ENCODE measurements around the gene PLA2G6. TPM values are rescaled to one million over a fixed set of nuclear protein-coding genes. Genes with fewer than 3 reads are reported as not detected.
"Not testable (repeated sequence)": the region's sequence is repeated elsewhere in the genome, so short reads cannot be mapped to it uniquely, and the experiment has no call there.

Gene PLA2G6
- total RNA-seq, 1 donor from 2014 or later: 260 TPM

- no peak for DNase-seq (ENCODE audit: low spot score)
Observed at GRCh38 chr22:38085501-38085900, 96.1 kb downstream of the PLA2G6 start.

- no peak for DNase-seq (ENCODE audit: low spot score)
Observed at GRCh38 chr22:38085056-38085455, 96.6 kb downstream of the PLA2G6 start.

- DNase-seq (ENCODE audit: low spot score): no peak
Observed at GRCh38 chr22:38083931-38084631, 97.5 kb downstream of the PLA2G6 start, which contains the start of gene SLC16A8. TSS of gene SLC16A8 (minus strand) at chr22:38084184. CDS start at chr22:38082873, 1,311 bp downstream.

GRCh38 chr22:38082986-38083710 is 98.5 kb downstream of the PLA2G6 start:
- no peak for DNase-seq (ENCODE audit: low spot score)

- DNase-seq (ENCODE audit: low spot score): no peak
Observed at GRCh38 chr22:38081941-38082828, 99.4 kb downstream of the PLA2G6 start.

GRCh38 chr22:38081636-38081940 is 100.0 kb downstream of the PLA2G6 start:
- no peak for DNase-seq (ENCODE audit: low spot score)

GRCh38 chr22:38080850-38081635 is 100.6 kb downstream of the PLA2G6 start:
- DNase-seq (ENCODE audit: low spot score): no peak

GRCh38 chr22:38080474-38080849 is 101.2 kb downstream of the PLA2G6 start:
- DNase-seq (ENCODE audit: low spot score): no peak

- DNase-seq (ENCODE audit: low spot score): no peak
Observed at GRCh38 chr22:38079804-38080203, 101.8 kb downstream of the PLA2G6 start.

GRCh38 chr22:38079208-38079607 is 102.4 kb downstream of the PLA2G6 start:
- DNase-seq (ENCODE audit: low spot score): not testable (repeated sequence)

- DNase-seq (ENCODE audit: low spot score): no peak
Observed at GRCh38 chr22:38078046-38078840, 103.4 kb downstream of the PLA2G6 start.

- DNase-seq (ENCODE audit: low spot score): no peak
Observed at GRCh38 chr22:38077595-38077994, 104.0 kb downstream of the PLA2G6 start.

GRCh38 chr22:38077096-38077495 is 104.5 kb downstream of the PLA2G6 start:
- DNase-seq (ENCODE audit: low spot score): no peak

GRCh38 chr22:38075961-38076360 is 105.7 kb downstream of the PLA2G6 start:
- no peak for DNase-seq (ENCODE audit: low spot score)

GRCh38 chr22:38075105-38075825 is 106.4 kb downstream of the PLA2G6 start:
- DNase-seq (ENCODE audit: low spot score): no peak

- DNase-seq (ENCODE audit: low spot score): no peak
Observed at GRCh38 chr22:38074181-38075104, 107.2 kb downstream of the PLA2G6 start.

GRCh38 chr22:38073150-38074130 is 108.2 kb downstream of the PLA2G6 start:
- DNase-seq (ENCODE audit: low spot score): no peak

Measured in mucosa of gallbladder (tissue), 1 donor.